Aorta (tissue), 4 donors: ENCODE results near the gene TPR. TPM values are rescaled to one million over a fixed set of nuclear protein-coding genes. Genes with fewer than 3 reads are reported as not detected.

Experiments
- polyA plus RNA-seq, 2 donors: library from polyadenylated mRNA; stranded (reverse); fragments of 200-250 nt; gene quantifications; one replicate each; pipeline ENCODE4 v1.2.3, GENCODE V29; 2013
- total RNA-seq, 2 donors: library from RNA; stranded (reverse); fragmentation: NEBNext Ultra II Directional; extraction: Animal tissue kit (Norgen Biotek cat#: 25700); gene quantifications; one replicate each; pipeline ENCODE4 v1.2.1, GENCODE V29; 2021
- donor health status: healthy with polysubstance abuse.
- donor health status: Bipolar disorder and iron deficiency.
- donor health status: DM: no; HTN: no; CAD: no.
- donor health status: DM: yes; HTN: yes; CAD: no.

The TPR gene
- total and polyA plus RNA-seq, 4 donors, result 7.5 to 113 (median 57.9) TPM

Other genes with a start within 250 kb of the TPR start
- gene PRG4, start 79.0 kb downstream of the TPR start, total RNA-seq, result 10 to 100 TPM in 1 of 2 donors, 1 to 10 TPM in 1; 4.2 to 41.7 TPM
- under 1 TPM; 0.13 to 0.28 TPM for gene PRG4, start 79.0 kb downstream of the TPR start, polyA plus RNA-seq
- gene ODR4, start 585 bp upstream of the TPR start, total RNA-seq, result 10 to 100 TPM; 18.2 to 22.6 TPM
- 10 to 100 TPM in 1 of 2 donors, 1 to 10 TPM in 1; 6.0 to 14.9 TPM for gene ODR4, start 585 bp upstream of the TPR start, polyA plus RNA-seq
- not detected for gene PDC, start 85.9 kb upstream of the TPR start, total RNA-seq
- gene PDC, start 85.9 kb upstream of the TPR start, polyA plus RNA-seq, result not detected